GM21576 (cell line): ENCODE measurements around the gene MYT1.

Experiments used
- ATAC-seq: cut with Tn5 transposase; IDR thresholded peaks from one replicate; pipeline ENCODE4 v1.9.1; 2021; ENCODE audit warnings: mild to moderate bottlenecking, moderate library complexity; ENCODE audit not compliant: unreplicated experiment

The MYT1 gene

GRCh38 chr20:64153861-64154589 is 10.2 kb upstream of the MYT1 start:
- ATAC-seq, result no peak

DNA sequence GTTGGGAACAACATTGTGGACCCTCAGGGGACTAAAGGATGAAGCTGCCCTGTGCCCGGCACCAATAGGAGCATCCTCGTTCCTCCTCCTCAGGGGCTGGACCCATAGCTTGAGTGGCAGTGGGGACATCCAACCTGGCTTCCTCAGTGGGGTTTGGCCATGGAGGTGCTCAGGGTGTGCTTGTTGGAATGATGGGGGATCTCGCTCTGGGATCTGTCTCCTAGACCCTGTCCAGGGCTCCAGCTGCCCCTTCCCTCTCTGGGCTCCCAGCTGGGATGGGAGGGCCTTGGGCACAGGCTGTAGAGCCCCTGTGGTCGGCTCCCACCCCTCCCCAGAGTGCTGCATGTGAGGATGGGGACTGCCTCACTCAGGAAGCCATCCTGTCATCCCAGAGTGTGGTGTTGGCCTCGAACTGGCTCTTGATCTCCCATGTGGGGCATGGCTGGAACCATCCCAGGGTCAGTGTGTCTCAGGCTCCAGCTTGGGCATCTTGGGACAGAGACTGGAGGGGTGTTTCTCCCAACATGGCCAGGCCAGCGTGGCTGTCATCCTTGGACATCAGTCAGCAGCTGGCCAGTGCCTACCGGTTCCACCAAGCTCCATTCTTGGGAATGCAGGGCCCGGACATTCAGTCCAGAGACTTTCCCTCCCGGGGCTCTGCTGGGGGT is 9.5 kb upstream of the MYT1 start:
- no peak for ATAC-seq

GRCh38 chr20:64155258-64156135 is 8.8 kb upstream of the MYT1 start:
- no peak for ATAC-seq

DNA sequence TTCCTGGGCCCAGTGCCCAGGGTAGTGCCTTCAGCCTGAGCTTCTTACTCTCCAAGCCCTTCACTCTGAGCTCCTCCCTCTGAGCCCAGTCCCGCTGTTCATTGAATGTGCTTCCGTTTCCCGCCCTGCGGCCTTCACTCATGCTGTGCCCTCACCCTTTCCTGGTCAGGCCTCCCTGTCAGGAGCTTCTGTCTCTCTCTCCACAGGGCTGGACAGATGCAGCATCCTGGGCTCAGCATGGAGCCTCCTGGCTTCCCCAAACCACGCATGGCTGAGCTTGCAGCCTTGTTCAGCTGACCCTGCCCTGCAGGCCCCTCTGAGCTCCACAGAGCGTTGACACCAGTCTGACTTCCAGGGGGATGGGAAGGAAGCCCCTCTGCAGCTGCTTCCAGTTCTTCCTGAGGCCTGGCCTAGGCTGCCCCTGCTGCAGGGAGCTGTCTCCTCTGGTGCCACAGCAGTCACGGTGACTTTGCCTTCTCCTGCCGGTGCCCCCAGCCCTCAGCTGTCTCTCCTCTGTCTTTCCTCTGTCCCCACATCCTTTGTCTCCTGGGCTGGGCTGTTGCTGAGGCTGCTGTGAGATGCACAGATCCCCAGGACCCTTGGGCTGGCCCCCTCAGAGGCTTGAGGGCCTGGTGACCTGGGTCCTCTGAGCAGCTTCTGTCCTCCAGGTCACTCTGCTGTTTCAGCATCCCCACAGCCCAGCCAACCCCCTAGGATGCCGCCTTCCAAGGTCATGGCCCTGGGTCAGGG is 7.9 kb upstream of the MYT1 start:
- ATAC-seq, result no peak

- ATAC-seq, result no peak
Observed at GRCh38 chr20:64156886-64157875, 7.1 kb upstream of the MYT1 start.

DNA sequence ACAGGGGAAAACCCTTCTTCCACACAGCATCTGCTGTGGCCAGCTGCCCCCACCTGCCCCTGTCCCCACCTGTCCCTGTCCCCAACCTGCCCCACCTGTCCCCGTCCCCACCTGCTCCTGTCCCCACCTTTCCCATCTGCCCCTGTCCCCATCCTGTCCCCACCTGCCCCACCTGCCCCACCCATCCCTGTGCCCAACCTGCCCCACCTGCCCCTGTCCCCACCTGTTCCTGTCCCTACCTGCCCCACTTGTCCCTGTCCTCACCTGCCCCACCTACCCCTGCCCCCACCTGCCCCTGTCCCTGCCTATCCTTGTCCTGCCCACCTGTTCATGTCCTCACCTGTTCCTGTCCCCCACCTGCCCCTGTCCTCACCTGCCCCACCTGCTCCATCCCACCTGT is 6.4 kb upstream of the MYT1 start:
- no peak for ATAC-seq

- ATAC-seq, result no peak
Observed at GRCh38 chr20:64158346-64159285, 5.6 kb upstream of the MYT1 start.

- no peak for ATAC-seq
Observed at GRCh38 chr20:64159286-64159680, 5.0 kb upstream of the MYT1 start.

GRCh38 chr20:64159711-64160110 is 4.5 kb upstream of the MYT1 start:
- ATAC-seq, result no peak

- no peak for ATAC-seq
Observed at GRCh38 chr20:64160118-64160517, 4.1 kb upstream of the MYT1 start.

- no peak for ATAC-seq
Observed at GRCh38 chr20:64160526-64161355, 3.5 kb upstream of the MYT1 start.

GRCh38 chr20:64161356-64162238 is 2.7 kb upstream of the MYT1 start:
- no peak for ATAC-seq

GRCh38 chr20:64162239-64162910 is 1.9 kb upstream of the MYT1 start:
- ATAC-seq, result no peak

DNA sequence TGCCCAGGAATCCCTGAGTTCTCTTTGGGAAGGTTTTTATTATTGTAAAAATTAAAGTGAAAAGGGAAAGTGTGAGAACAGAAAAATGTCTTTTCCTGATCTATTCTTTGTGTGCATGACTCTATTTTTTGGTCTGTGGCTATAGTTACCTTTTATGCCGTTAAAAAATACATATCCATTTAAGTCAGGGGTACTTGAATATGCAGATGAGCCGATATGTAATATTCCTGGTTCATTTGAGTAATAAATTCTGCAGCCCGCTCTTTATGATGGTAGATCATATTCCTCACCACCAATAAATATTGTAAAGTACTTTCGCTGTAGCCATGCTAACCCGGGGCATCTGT is 503 bp upstream of the MYT1 start:
- no peak for ATAC-seq

DNA sequence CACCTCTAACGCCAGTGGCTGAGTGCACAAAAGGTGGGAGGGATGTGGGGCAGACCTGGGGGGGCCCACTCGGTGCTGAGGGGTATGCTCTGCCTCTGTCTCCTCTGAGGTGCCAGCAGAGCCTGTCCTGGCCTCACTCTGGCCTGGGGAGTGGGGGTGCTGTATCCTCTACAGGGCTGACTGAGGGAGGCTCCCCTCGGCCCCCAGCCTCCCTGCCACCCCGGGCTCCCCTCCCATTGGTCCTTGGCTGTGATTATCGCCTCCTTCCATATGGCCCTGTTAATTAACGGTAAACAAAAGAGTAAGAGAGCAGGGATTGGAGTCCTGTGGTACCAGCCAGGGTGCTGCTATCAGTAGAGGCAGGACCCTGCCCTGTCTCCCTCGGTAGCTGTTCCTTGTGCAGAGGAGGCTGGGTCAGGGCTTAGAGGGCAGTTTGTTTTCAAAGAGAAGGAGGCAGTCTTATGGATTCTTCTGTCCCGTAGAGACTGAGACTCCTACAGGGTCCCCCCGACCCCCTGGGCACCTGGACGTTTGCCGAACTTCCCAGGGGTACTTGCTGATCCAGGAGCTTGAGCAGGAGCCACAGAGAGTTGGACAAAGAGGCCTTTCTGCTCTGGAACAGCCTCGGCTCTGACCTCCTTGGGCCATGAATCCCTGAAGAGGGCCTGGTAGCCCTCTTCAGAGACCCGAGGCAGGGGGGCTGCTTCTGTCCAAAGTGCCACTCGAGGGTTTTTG is 1.8 kb downstream of the MYT1 start:
- no peak for ATAC-seq
